Measurements from ENCODE around the gene ARHGAP24. TPM values are rescaled to one million over a fixed set of nuclear protein-coding genes. Genes with fewer than 3 reads are reported as not detected.

The ARHGAP24 gene
- total RNA-seq, 1 experiment from 2014 or later = 1.2 TPM

DNA sequence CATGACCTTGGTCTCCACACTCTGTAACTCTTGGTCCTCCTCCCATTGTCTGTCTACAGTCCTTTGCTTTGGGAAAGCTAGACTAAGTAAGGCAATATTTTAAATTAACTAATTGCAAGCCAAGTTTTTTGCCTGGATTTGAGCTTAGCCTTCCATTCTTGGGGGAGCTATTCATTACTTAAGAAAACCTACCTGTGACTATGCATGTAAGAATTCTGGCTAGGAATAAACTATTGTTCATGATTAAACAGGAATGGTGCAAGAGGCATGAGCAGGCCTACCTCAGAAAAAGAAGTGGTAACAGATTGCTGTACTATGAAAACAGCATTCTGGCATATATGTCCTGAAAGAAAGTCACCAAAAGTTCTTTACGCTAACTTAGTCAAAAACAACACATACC lies 575.5 kb downstream of the ARHGAP24 start:
- DNase-seq (ENCODE audit: low read depth) = no peak
- in situ Hi-C loops (cut with HindIII; ENCODE audit: low pct_unique_long_range_greater_than_20kb, low sequenced_read_pairs) = no loop called here

Data from Caki2 (cell line).